Lung (tissue), 12 donors: ENCODE data around the gene UNC45B. TPM values are rescaled to one million over a fixed set of nuclear protein-coding genes. Genes with fewer than 3 reads are reported as not detected.
"Not testable (repeated sequence)": the region's sequence is repeated elsewhere in the genome, so short reads cannot be mapped to it uniquely, and the experiment has no call there.

Experiments used
- ATAC-seq: fragments of 200-7000 bp; cut with Tn5 transposase; one replicate; pipeline ENCODE4 v1.9.1; 2020; ENCODE audit warnings: moderate number of reproducible peaks; ENCODE audit not compliant: insufficient read depth, low FRiP score
- DNase-seq, 3 donors: peaks; one replicate each; pipeline ENCODE4 v3.0.0-alpha.2; 2013 to 2017
- H3K27ac ChIP-seq, 2 donors: one replicate each; pipeline ENCODE4 v1.5.1; 2013; ENCODE audit warnings: mild to moderate bottlenecking in 2 of 2, moderate library complexity in 2 of 2, control low read depth in 1 of 2, inconsistent platforms in 1 of 2, low read depth in 1 of 2, low read length in 1 of 2
- H3K27me3 ChIP-seq, 3 donors: one replicate each; pipeline ENCODE4 v1.5.1; 2013; ENCODE audit warnings: low read length in 2 of 3; ENCODE audit not compliant: control insufficient read depth in 3 of 3, insufficient read depth in 3 of 3
- H3K36me3 ChIP-seq, 4 donors: one replicate each; pipeline ENCODE4 v1.5.1; 2013; ENCODE audit warnings: low read length in 4 of 4, mild to moderate bottlenecking in 1 of 4, moderate library complexity in 1 of 4; ENCODE audit not compliant: control insufficient read depth in 4 of 4, insufficient read depth in 4 of 4
- H3K4me1 ChIP-seq, 5 donors: one replicate each; pipeline ENCODE4 v1.5.1; 2013; ENCODE audit warnings: low read length in 5 of 5, mild to moderate bottlenecking in 2 of 5, moderate library complexity in 1 of 5; ENCODE audit not compliant: control insufficient read depth in 5 of 5, insufficient read depth in 5 of 5
- H3K4me3 ChIP-seq: one replicate; pipeline ENCODE4 v1.5.1; 2013; ENCODE audit warnings: mild to moderate bottlenecking, control low read depth, moderate library complexity
- H3K9ac ChIP-seq, 2 donors: one replicate each; pipeline ENCODE4 v1.5.1; 2013; ENCODE audit warnings: low read length in 2 of 2, control low read depth in 1 of 2; ENCODE audit not compliant: insufficient read depth in 1 of 2
- H3K9me3 ChIP-seq, 4 donors: one replicate each; pipeline ENCODE4 v1.5.1; 2013; ENCODE audit warnings: low read length in 3 of 4, mild to moderate bottlenecking in 1 of 4, moderate library complexity in 1 of 4; ENCODE audit not compliant: control insufficient read depth in 4 of 4, insufficient read depth in 3 of 4
- WGBS, 2 donors: extraction: QIAGEN DNeasy Blood & Tissue Kit; methylation state at CpG; one replicate each; pipeline ENCODE4 v1.1.7; 2013; 5-methylcytosine and 5-hydroxymethylcytosine counted together
- polyA plus RNA-seq, 2 donors: library from polyadenylated mRNA; stranded (reverse); fragments of 200-250 nt; gene quantifications; one replicate each; pipeline ENCODE4 v1.2.1, GENCODE V29; 2013
- total RNA-seq, 2 donors: library from RNA; depleted of rRNA in 1 of 2; stranded (reverse); fragments of >200 nt in 1 of 2; gene quantifications; one replicate each; pipeline ENCODE4 v1.2.1, GENCODE V29; 2014 to 2021
- TF ChIP-seq, protein P1 (sequence below): IDR thresholded peaks from 2 replicates; pipeline ENCODE4 v1.5.1; 2012; ENCODE audit warnings: mild to moderate bottlenecking; ENCODE audit errors: control extremely low read depth, extremely low read depth
- donor health status: control.
- donor health status: control.
- donor health status: Bipolar disorder and iron deficiency.
- donor health status: healthy.
- donor health status: DM: yes; HTN: yes; CAD: no.

UNC45B gene
- total and polyA plus RNA-seq, 4 donors: 0.06 to 1.6 (median 0.29) TPM

DNA sequence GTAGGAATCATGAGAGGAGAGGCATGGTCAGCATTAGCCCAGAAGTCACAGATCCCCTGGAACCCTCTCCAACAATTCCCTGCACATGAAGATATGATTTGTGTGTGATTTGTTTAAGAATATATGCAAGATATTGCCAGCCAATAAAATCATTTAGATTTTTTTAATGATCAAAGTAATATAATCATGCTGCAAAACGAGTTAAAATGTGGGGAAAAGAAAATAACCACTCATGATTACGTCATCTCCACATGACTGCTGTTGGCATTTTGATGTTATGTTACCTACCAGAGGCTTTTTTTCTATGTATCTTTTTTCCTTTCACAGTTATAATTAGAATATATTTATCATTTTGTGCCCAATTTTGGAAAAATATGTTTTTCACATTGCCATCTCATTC lies 24.2 kb downstream of the UNC45B start:
- Histone ChIP-seq H3K27ac (no peak overlapping the region), H3K36me3 (no peaks in the 10 kb centered on the region)
- ATAC-seq: no peak

DNA sequence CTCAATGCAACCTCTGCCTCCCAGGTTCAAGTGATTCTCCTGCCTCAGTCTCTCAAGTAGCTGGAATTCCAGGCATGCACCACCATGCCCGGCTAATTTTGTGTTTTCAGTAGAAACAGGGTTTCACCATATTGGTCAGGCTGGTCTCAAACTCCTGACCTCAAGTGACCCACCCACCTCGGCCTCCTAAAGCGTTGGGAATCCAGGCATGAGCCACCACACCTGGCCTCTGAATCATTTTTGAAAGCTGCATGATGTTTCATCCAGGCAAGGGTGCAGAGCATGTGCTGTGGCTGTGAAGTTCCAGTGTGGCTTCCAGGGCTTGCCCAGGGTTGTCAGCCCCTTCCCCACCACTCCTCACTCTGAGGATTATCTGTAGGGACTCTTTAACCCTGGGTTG lies 24.7 kb downstream of the UNC45B start:
- not testable (repeated sequence) for DNase-seq, ATAC-seq, H3K9me3 ChIP-seq, H3K9ac ChIP-seq, H3K4me3 ChIP-seq, H3K27ac ChIP-seq, H3K4me1 ChIP-seq, H3K36me3 ChIP-seq, H3K27me3 ChIP-seq
- 88 to 91% methylated on average over 3 of the region's 3 CpGs for WGBS, 2 donors

More for the DNA sequence above, 24.2 kb downstream of the UNC45B start:
- Histone ChIP-seq H3K9me3 (no peaks in the 10 kb centered on the region), H3K4me3 (no peak overlapping the region), H3K27me3 (no peaks in the 10 kb centered on the region), H3K9ac (no peak overlapping the region), H3K4me1 (peaks cover 0 to 5% (median 0%) of the 10 kb centered on the region in 5 donors)
- no peak for DNase-seq
- WGBS, 2 donors: 25 to 29% methylated on average over 2 of the region's 2 CpGs
- TF ChIP-seq, protein P1, sequence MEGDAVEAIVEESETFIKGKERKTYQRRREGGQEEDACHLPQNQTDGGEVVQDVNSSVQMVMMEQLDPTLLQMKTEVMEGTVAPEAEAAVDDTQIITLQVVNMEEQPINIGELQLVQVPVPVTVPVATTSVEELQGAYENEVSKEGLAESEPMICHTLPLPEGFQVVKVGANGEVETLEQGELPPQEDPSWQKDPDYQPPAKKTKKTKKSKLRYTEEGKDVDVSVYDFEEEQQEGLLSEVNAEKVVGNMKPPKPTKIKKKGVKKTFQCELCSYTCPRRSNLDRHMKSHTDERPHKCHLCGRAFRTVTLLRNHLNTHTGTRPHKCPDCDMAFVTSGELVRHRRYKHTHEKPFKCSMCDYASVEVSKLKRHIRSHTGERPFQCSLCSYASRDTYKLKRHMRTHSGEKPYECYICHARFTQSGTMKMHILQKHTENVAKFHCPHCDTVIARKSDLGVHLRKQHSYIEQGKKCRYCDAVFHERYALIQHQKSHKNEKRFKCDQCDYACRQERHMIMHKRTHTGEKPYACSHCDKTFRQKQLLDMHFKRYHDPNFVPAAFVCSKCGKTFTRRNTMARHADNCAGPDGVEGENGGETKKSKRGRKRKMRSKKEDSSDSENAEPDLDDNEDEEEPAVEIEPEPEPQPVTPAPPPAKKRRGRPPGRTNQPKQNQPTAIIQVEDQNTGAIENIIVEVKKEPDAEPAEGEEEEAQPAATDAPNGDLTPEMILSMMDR: no peak

DNA sequence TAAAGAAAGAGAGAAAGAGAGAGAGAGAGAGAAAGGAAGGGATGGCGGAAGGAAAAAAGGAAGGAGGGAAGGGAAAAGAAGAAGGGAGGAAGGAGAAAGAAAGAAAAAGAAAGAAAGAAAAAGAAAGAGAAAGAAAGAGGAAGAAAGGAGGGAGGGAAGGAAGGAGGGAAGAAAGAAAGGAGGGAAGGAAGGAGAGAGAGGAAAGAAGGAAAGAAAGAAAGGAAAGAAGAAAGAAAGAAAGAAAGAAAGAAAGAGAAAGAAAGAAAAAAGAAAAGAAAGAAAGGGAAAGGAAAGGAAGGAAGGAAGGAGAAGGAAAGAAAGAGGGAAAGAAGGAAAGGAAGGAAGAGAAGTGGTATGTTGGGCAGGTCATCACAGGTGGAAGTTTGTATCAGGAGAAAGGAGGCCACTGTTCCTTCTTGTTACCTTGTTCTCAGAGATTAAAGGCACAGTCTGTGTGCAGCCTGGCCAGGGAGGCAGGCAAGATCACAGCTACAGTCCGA lies 27.3 kb downstream of the UNC45B start:
- H3K9me3 ChIP-seq: no peaks in the 10 kb centered on the region
- TF ChIP-seq, protein P1: no peak
- no peak overlapping the region for H3K27ac ChIP-seq
- no peak for DNase-seq
- H3K4me1 ChIP-seq: peaks cover 0 to 5% (median 0%) of the 10 kb centered on the region in 5 donors
- no peaks in the 10 kb centered on the region for H3K36me3 ChIP-seq
- WGBS, 2 donors: 83 to 87% methylated on average over 2 of the region's 2 CpGs
- H3K9ac ChIP-seq: no peak overlapping the region
- H3K4me3 ChIP-seq: no peak overlapping the region
- H3K27me3 ChIP-seq: no peaks in the 10 kb centered on the region
- ATAC-seq: no peak

DNA sequence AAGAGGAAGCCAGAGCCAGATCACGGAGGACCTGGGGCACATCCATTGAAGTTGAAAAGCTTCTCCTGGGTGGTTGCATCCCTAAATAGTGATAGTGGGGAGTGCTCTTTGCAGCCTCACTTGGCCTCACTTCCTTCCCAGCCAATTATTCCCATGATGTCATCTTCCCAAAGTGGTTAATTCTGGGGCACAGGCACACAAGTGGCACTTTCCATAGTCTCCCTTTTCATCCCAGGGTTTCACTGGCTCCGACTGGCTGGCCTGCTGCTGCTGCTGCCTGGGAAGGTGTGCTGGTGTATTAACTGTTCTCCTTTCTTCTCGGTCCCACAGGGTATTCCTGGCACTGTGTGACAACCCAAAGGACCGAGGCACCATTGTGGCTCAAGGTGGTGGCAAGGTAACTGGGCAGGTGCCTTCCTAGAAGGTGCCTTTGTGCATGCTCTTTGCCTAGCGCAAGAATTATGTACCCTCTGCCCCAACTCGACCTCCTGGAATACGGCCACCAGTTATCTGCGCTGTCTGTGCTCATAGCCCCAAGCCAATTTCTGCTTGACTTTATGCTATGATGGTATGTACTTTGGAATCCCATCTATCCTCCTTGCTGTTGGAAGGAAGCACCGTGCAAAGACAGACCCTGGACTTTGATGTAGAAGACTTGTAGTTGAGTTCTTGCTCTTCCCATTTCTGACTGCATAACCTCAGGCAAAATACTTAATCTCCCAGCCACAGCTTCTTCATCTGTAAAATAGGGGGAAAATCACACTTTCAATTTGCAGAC lies 28.2 kb downstream of the UNC45B start:
- no peaks in the 10 kb centered on the region for H3K36me3 ChIP-seq
- H3K4me1 ChIP-seq: peaks cover 0 to 5% (median 0%) of the 10 kb centered on the region in 5 donors
- H3K27ac ChIP-seq: no peak overlapping the region
- ATAC-seq (no peak), DNase-seq (no peak)
- 88 to 90% methylated on average over 9 of the region's 9 CpGs for WGBS, 2 donors
- H3K9ac ChIP-seq: no peak overlapping the region
- no peaks in the 10 kb centered on the region for H3K27me3 ChIP-seq
- H3K9me3 ChIP-seq: no peaks in the 10 kb centered on the region
- H3K4me3 ChIP-seq: no peak overlapping the region
- TF ChIP-seq, protein P1: no peak
